GM19035 (cell line): ENCODE data around the gene GFRA1.
"Not testable (repeated sequence)": the region's sequence is repeated elsewhere in the genome, so short reads cannot be mapped to it uniquely, and the experiment has no call there.

Experiments
- ATAC-seq: cut with Tn5 transposase; IDR thresholded peaks from one replicate; pipeline ENCODE4 v1.9.1; 2021; ENCODE audit not compliant: unreplicated experiment

The GFRA1 gene

DNA sequence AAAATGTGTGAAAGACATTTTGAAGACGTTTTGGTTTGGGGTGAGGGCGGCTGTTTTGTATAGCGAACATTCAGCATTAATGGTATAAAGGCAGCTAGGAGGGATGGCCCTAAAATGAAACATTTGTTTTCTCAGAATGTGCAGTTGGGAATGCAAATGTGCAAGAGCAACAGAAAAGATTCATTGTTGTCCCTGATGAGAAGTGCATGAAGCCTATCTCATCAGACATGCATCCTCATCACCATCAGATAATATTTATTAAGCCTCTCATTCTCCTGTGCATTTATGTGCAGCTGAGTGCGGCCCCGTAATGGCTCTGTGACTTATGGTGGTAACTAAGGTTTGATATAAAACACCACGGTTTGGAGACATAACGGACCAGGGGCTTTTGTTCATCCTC is 199.5 kb downstream of the GFRA1 start:
- no peak for ATAC-seq

DNA sequence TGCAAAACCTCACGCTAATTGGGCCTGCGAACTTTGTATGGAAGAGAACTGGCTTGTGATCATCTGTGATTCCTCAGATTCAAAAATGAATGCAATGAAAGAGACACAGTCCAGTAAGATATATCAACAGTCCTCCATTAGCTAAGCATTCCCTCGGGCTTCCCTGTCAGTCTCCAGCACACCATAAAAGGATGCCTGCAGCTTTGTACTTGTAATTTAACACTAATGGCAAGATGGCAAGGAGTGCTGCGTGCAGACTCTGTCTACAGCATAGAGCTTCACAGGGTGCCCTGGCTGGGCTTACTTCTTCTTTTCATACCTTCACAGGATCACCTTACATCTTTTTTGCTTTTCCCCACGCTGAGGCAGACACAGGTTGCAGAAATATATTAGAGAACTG is 200.0 kb downstream of the GFRA1 start:
- no peak for ATAC-seq

DNA sequence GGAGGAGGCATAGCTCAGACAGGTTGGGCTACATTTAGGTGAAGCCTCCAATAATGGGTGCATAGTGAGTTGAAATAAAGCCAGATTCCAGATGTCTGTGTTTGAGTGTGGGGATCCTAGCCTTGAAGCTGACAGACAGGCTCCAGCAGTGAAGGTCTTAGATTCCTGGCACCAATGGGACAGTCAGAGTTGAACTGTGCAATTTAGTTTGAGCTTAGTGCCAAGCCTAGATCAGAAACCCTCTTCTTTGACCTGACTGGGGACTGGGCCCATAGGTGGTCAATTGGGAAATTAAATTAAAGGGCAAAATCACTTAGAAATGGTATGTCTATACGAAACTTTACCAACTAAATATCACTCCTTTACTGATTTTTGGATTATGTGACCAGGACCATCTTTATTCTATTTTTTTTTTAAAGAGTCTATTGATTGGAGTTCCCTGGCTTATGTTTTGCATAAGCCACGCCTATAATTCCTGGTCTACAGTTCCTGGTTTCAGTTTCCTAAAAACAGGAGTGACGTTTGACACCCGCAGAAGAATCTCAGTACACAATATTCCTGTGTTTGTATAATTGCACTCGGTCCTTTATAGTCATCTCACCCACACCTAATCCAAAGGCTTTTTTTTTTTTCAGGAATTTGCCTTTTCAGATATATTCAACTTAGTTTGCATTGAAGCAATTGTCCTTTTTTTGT is 201.4 kb downstream of the GFRA1 start:
- no peak for ATAC-seq

DNA sequence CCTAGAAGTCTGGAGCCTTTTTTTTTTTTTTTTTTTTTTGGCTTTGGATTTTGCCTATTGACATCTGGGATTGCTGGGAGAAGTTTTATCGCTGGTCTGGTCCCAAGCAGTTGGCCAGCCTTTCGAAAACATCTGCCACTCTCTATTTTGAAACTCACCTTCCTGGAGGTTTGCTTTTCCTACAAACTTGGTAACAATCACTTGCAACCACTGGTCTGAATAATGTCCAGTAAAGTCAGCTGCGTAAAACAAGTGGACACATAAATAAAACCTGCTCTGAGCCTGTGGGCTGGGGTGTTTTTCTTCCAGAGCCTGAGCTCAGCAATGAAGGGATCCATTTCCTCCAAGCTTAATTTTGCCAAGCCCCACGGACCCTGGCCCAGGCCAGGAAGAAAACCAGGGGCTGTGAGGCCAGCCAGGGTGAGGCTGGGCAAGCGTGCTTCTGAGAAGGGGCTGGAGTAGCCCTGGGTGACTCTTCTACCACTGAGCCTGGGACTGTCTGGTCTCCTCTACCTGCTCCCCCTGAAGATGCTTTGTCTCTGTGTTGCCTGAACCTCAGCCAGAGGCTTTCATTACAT is 202.2 kb downstream of the GFRA1 start:
- no peak for ATAC-seq

DNA sequence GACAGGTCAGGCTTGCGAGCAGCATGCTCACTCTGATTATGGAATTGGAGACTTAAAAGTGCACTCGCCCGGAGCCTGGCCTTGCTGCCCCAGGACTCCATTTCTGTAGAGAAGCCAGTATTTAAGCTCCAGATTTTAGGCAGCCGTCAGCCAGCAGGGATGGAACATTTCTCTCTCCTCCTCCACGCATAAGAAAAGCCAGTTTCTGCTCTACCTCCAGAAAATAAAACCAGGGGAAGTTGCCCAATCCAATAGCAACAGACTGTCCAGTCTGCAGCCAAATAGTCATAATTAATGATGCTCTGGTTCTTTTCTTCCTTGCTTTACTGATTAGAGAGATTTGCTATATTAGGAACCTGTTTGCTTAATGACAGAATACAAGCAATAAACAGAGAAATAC is 203.2 kb downstream of the GFRA1 start:
- ATAC-seq, result no peak

DNA sequence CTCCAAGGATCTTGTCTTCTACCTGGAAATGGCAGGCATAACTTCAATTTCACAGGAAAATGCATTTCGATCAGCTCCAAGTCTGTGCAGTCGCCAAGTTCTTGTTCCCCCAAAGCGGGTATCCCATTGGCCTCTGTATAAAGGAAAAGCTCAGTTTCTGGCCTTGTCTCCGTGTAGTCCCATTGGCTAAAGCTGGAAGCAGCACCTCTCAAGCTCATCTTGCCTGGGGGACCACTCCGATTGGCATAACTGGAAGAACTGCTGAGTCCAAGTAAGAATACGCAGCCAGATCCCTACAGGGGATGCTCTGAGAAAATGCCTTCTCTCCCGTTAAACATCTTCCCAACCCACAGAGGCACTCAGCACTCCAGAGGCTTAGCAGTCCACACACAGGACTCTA is 205.2 kb downstream of the GFRA1 start:
- no peak for ATAC-seq

DNA sequence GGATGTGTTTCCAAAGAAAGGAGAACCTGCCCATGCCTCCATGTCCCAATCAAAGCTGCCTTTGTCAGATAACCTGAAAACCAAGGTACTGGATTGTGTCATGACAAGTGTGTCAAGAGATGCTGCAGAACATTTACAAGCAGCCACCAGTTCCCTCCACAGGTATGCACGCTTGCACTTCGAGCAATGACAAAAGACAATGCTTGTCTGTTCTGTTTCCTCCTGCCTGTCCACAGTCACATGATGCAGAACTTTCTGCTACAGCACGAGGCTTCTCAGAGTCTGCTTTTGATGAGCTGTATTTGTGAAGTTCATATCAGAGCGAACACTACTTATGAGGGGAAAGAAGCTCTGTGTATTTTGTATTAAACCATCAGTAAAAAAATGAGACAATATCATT is 209.9 kb downstream of the GFRA1 start:
- ATAC-seq, result no peak

DNA sequence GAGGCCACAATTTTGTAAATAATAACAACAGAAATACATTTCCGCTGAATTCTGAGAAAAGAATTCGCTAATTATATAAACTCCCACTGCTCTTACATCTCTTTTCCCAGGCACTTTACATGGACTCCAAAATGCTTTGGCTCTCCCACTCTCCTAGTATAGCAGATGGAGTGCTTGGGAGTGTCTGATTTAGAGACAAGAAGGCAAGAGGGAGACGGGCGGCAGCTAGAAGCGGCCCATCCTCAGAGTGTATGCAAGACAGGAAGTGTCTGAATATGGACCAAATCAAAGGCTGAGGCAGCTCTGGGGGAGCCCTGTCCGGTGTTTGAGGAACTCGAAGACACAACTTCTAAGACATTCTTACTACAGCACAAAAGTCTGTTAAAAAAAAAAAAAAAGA is 212.1 kb downstream of the GFRA1 start:
- no peak for ATAC-seq

DNA sequence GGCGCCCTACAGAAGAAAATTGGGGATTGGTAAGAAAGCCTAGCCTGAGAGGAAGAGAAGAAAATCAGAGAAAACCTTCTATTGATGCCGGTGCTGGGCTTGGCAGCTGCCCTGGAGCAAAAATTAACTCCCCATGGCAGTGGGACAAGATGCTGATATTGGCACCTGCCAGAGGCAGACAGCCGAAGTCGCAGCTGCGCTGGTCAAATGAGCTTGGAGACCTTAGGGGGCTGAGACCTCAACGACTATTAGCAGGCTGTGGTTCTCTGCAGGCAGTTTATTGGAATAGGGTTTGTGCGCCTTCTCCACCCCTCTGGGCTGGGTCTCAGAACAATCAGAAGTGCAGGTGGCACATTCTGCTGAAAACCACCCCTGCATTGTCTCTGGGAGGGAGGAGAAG is 213.7 kb downstream of the GFRA1 start:
- no peak for ATAC-seq

DNA sequence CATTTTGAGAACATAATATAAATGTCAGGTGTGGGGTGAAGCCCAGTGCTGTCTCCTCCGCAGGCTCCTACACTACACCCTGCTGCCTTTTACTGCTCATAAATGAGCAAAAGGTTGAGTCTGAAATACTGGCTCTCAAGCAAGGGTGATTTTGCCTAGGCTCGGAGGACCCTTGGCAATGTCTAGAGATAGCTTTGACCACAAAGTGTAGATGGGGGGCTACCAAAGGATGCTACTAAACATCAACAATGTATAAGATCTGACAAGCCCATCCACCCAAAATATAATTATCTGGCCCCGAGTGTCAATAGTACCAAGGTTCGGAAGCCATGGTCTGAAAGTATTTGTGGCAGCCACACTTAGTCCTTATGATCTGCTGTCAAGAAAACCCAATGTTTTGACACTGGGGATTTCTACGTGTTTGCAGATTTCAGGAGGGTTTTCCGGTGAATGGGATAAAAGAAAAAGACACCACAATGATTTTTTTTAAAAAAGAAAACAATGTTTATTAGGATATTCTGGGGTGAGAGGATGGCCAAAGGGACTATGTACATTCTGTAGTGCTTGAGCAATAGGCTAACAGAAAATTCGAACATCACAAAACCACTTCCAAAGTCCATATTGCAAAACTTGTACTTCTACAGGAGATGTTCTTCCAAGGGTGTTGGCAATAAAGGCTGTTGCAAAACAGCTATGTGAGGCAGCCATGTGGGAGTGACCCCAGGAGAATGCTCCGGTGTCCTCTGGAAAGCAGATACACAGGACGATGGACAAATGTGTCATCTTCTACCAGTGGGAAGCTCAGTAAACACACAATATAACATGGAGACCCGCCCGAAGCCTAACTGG is 216.3 kb downstream of the GFRA1 start:
- ATAC-seq, result no peak

DNA sequence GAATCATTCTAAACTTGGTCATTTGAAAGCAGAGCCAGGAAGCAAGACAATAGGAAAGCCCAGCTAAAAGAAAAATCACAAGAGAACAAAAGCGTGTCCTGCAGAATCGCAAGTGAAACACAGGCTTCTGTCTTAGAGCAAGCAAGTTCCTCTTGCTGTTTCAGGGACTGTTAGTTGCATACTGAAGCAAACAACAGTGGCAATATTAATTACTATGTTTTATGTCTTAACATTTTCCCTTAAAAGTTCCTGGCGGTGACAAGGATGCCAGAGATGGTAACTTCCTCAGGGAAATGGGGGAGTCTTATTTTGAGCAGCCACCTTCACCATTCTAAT is 217.1 kb downstream of the GFRA1 start:
- no peak for ATAC-seq

DNA sequence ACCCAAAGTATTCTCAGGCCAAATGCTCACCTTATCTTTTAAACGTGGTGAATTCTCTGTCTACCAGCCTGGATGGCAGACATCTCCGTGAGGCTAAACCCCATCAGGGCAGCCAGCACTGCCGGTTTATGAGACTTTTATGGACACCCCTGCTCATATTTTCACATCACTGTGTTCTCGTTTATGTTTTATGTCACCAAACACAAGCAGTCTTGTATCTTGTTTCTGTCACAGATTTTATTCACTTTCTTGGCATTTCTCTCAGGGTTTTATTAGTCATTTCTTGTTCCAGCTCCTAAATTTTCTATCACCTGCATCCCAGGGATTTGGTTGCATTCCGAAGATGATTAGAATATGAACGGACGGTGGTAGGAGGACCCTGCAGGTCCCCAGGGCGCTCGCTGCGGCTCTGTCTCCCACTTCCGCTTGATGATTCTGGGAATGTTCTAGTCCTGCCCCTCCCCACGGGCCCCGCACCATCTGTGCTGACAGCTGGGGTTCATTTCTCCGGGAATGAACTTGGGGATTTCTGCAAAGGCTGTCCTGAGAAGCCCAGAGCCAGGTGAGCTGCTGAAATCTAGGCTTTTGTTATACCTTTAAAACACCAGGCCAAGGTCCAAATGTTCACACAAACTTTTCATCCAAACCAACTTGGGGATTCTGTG is 217.6 kb downstream of the GFRA1 start:
- ATAC-seq, result no peak

DNA sequence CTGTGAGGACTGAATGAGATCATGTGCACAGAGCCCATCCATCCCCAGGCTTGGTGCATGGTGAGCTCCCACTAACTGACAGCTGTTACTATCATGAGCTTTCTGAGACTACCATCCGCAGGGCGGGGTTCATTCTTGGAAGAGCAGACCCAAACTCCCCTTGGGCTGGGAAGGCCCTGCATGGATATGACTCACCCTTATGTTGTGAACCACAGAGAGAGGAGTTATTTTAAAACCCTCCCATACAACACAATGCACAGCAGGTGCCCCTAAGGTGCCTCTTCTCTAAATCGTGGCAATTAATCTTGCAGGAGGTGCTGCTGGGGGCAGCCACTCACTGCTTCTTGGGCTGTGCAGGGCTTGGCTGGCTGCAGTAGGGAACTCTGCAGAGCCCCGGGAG is 219.1 kb downstream of the GFRA1 start:
- ATAC-seq, result no peak

DNA sequence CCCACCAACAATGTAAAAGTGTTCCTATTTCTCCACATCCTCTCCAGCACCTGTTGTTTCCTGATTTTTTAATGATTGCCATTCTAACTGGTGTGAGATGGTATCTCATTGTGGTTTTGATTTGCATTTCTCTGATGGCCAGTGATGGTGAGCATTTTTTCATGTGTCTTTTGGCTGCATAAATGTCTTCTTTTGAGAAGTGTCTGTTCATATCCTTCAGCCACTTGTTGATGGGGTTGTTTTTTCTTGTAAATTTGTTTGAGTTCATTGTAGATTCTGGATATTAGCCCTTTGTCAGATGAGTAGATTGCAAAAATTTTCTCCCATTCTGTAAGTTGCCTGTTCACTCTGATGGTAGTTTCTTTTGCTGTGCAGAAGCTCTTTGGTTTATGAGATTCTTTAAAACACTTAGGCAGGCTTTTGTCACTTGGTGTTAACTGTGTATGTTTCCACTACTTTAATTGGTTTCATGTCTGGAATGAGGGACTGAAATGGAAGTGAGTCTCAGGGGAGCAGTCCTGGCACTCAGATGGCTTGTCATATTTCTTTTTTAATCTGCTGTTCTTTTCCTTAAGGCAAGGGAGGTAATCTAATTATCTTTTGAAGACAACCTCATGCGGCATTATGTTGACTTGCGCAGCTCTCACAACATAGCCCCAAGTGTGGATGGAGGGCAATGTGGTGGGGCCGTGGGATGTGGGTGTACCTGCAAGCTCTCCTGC is 219.8 kb downstream of the GFRA1 start:
- ATAC-seq, result not testable (repeated sequence)

DNA sequence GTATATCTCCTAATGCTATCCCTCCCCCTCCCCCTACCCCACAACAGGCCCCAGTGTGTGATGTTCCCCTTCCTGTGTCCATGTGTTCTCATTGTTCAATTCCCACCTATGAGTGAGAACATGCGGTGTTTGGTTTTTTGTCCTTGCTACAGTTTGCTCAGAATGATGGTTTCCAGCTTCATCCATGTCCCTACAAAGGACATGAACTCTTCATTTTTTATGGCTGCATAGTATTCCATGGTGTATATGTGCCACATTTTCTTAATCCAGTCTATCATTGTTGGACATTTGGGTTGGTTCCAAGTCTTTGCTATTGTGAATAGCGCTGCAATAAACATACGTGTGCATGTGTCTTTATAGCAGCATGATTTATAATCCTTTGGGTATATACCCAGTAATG is 220.5 kb downstream of the GFRA1 start:
- not testable (repeated sequence) for ATAC-seq

DNA sequence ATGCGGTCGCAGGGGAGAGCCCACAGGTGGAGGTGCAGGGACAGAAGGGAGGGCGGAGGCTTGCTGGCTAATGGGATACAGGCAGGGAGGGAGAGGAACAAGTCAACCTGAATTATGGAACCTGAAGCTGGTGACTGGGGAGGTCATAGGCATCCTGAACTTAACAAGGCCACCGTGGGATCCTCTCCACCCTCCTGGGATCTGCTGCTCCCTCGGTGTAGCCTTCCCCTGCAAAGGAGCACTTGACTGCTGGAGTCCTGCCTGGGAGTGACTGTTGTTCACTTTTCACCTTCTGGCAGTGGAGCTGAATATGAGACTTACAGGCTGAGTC is 223.1 kb downstream of the GFRA1 start:
- ATAC-seq, result no peak

DNA sequence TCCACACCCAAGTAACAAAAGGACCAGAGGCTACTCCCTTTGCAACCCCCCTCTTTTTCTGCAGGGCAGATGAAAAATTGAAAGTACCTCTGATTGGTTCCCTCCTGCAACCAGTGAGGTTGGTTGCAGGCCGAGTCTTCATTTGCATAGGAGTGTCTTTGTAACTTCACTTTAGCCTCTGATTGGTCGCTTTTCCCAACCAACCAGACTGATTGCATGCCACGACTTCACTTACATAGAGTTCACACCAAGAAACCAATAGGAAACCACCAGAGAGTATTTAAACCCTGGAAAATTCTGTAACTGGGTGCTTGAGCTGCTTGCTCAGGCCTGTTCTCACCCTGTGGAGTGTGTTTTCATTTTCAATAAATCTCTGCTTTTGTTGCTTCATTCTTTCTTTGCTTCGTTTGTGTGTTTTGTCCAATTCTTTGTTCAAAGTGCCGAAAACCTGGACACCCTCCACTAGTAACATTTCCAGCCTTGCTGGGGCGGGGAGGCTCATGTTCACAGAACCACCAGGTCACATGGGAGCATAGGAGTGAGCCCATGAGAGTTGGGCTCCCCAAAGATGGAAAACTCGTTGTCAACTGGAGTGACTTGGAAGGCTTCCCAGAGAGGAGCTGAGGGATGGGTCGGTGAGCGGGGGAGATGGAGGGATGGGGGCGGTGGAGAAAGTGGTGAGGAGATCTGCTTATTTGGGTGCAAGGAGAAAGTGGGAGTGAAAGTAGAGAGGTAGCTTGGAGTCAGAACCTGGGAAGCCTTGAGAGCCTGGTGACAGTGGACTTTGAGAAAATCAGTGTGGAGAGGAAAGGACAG is 223.6 kb downstream of the GFRA1 start:
- ATAC-seq, result no peak

DNA sequence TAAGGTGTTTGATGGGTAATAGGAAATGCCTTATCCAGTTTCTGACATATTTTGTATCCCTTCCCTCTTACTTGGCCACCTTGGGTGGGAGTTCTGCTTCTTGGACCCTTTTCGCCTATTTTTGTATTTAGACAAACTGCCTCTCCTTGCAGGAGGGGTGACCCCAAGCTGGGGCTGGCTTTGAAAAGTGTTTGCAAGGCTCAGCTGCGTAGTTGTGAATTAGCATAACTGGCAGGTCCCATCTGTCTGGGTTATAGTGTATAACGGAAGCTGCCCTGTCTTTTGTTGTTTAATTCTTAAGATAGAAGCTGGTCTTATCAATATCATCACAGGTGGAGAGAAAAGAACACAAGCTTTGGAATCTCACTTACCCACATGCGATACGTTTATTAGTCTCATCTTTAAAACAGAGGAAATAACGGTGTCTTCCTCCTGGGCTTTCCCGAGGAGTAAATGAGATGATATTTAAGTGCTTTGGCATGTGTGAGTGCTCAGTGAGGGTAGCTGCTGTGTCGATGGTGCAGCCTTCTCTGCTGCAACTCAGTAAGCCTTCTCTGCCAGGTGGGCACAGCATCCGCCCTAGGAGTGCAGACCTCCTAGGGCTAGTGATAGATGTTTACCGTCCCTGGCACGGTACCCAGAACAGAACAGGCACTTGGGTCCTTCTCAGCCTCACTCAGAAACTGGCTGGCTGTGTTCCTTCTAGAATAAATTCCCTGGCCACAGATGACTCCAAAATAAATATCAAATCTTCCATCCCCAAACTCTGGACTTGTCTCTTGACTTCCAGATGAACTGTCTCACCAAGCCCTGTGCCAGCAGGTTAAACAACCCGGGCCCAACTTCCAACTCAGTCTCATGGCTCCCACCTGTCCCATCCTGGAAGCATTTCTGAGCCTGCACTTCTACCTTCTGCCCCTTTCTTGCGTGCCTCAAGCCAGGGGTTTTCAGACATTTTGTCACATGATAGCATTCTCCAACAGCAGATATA is 227.3 kb downstream of the GFRA1 start:
- no peak for ATAC-seq

DNA sequence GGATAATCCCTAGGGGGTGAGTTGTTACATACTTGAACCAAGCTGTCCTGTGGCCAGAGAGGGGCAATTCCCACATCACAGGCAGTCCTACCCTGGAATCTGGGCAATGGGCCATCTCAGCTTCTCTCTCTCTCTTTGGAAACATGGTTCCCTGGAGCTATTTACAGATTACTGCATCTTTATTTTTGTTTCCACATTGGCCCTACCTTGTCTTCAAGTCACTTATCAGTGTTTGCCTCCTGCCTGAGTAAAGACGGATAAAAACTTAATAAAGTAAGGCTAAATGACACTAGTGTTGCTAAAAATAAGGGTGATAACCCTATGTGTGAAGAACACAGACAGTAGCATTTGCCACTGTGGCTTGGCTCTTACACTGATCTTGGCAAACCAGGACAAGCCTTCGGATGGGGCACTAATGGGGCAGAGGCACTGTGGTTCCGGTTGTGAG is 228.2 kb downstream of the GFRA1 start:
- ATAC-seq, result no peak
